ENCODE data around the gene TUNAR.

DNA sequence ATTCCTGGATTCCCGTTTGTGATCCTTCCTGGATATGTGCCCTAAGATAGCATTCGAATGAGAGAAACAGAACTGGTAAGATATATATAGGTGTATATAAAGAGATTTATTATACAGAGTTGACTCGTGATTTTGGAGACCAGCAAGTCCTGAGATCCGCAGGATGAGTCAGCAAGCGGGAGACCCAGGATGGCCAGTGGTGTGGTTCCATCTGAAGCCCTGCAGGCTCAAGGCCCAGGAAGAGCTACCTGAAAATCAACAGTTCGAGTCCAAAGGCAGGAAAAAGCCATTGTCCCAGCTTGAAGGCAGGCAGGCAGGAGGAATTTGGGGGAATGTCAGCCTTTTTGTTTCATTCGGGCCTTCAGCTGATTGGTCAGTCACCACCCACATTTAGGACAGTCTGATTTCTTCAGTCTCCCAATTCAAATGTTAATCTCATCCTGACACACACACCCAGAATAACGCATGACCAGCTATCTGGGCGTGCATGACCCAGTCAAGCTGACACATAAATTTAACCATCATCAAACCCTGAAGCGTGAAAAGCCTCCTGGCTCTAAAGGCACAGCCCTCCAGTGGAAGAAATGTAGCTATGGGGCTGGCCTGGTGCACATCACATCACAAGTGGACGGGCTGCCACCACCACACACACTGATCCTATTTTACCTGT is 44.3 kb downstream of the TUNAR start:
- TF ChIP-seq, protein P1, sequence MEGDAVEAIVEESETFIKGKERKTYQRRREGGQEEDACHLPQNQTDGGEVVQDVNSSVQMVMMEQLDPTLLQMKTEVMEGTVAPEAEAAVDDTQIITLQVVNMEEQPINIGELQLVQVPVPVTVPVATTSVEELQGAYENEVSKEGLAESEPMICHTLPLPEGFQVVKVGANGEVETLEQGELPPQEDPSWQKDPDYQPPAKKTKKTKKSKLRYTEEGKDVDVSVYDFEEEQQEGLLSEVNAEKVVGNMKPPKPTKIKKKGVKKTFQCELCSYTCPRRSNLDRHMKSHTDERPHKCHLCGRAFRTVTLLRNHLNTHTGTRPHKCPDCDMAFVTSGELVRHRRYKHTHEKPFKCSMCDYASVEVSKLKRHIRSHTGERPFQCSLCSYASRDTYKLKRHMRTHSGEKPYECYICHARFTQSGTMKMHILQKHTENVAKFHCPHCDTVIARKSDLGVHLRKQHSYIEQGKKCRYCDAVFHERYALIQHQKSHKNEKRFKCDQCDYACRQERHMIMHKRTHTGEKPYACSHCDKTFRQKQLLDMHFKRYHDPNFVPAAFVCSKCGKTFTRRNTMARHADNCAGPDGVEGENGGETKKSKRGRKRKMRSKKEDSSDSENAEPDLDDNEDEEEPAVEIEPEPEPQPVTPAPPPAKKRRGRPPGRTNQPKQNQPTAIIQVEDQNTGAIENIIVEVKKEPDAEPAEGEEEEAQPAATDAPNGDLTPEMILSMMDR (IDR thresholded peaks at IDR 0.05; ENCODE audit: low read depth, low read length): no peak
- TF ChIP-seq POLR2A (IDR thresholded peaks at IDR 0.05; ENCODE audit: extremely low read depth, insufficient read length): no peak
- TF ChIP-seq, protein P2, sequence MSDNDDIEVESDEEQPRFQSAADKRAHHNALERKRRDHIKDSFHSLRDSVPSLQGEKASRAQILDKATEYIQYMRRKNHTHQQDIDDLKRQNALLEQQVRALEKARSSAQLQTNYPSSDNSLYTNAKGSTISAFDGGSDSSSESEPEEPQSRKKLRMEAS (IDR thresholded peaks at IDR 0.05; ENCODE audit: low read depth, low read length): no peak
- no peak for TF ChIP-seq MYC (IDR thresholded peaks at IDR 0.05; ENCODE audit: low read depth, low read length)
